Activated B cell treated with CpG ODN at 0.5 μM for 24 hours (primary cell): ENCODE results near the gene DHX36. TPM values are rescaled to one million over a fixed set of nuclear protein-coding genes. Genes with fewer than 3 reads are reported as not detected.

Experiments used
- ATAC-seq: fragments of 200-7000 bp; cut with Tn5 transposase; one replicate; pipeline ENCODE4 v1.10.0; 2021; ENCODE audit warnings: low read depth, mild to moderate bottlenecking, moderate library complexity
- CTCF ChIA-PET: fragments of 350-600 bp; sonication (Branson Sonifier 250); formaldehyde crosslinking; loops from one replicate; lab custom pipeline; 2021; ENCODE audit warnings: antibody characterized with exemption; lab: Charles Lee
- POLR2A ChIA-PET: fragments of 350-600 bp; sonication (Branson Sonifier 250); formaldehyde crosslinking; loops from one replicate; lab custom pipeline; 2021; ENCODE audit warnings: antibody characterized with exemption; lab: Charles Lee
- DNase-seq: peaks from one replicate; pipeline ENCODE4 v3.0.0; 2022
- H3K27ac Mint-ChIP-seq: one replicate; pipeline ENCODE4 v1.8.0; 2020; ENCODE audit warnings: mixed read lengths
- H3K27me3 Mint-ChIP-seq: one replicate; pipeline ENCODE4 v1.8.0; 2021; ENCODE audit warnings: mixed read lengths
- H3K36me3 Mint-ChIP-seq: one replicate; pipeline ENCODE4 v1.8.0; 2021; ENCODE audit warnings: low read depth, mixed read lengths
- H3K4me1 Mint-ChIP-seq: one replicate; pipeline ENCODE4 v1.8.0; 2021; ENCODE audit warnings: mixed read lengths
- H3K4me3 Mint-ChIP-seq: one replicate; pipeline ENCODE4 v1.8.0; 2020; ENCODE audit warnings: mild to moderate bottlenecking, mixed read lengths
- H3K9me3 Mint-ChIP-seq: one replicate; pipeline ENCODE4 v1.8.0; 2020; ENCODE audit warnings: mixed read lengths
- intact Hi-C: fragments of 100-400 bp; cut with micrococcal nuclease; formaldehyde crosslinking; loops from one replicate; pipeline ENCODE4 v1.15.1; 2024
- total RNA-seq: library from RNA; stranded (reverse); gene quantifications from 2 replicates; pipeline ENCODE4 v1.2.3, GENCODE V29; 2022
- TF ChIP-seq, protein P1 (sequence below): fragments of 200-600 bp; IDR thresholded peaks from one replicate; pipeline ENCODE4 v1.8.0; 2022; ENCODE audit warnings: antibody characterized with exemption, mild to moderate bottlenecking

DHX36 gene
- total RNA-seq, 1 donor from 2014 or later, result 110 TPM

- intact Hi-C loops, result no loop called here
- POLR2A ChIA-PET, result no interaction called here
- Mint-ChIP-seq H3K36me3 (peaks cover 3% of the 10 kb centered on the region), H3K4me1 (no peaks in the 10 kb centered on the region), H3K27ac (no peak overlapping the region), H3K27me3 (no peaks in the 10 kb centered on the region), H3K9me3 (no peaks in the 10 kb centered on the region), H3K4me3 (no peak overlapping the region)
- no peak for ATAC-seq
- no peak for DNase-seq
- TF ChIP-seq, protein P1, sequence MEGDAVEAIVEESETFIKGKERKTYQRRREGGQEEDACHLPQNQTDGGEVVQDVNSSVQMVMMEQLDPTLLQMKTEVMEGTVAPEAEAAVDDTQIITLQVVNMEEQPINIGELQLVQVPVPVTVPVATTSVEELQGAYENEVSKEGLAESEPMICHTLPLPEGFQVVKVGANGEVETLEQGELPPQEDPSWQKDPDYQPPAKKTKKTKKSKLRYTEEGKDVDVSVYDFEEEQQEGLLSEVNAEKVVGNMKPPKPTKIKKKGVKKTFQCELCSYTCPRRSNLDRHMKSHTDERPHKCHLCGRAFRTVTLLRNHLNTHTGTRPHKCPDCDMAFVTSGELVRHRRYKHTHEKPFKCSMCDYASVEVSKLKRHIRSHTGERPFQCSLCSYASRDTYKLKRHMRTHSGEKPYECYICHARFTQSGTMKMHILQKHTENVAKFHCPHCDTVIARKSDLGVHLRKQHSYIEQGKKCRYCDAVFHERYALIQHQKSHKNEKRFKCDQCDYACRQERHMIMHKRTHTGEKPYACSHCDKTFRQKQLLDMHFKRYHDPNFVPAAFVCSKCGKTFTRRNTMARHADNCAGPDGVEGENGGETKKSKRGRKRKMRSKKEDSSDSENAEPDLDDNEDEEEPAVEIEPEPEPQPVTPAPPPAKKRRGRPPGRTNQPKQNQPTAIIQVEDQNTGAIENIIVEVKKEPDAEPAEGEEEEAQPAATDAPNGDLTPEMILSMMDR, result no peak
- CTCF ChIA-PET, result no interaction called here
These were observed 81.5 kb downstream of the DHX36 start for GRCh38 chr3:154242766-154243165.

GRCh38 chr3:154241496-154241895 is 82.8 kb downstream of the DHX36 start:
- TF ChIP-seq, protein P1, result no peak
- intact Hi-C loops, result no loop called here
- H3K4me1 Mint-ChIP-seq, result no peaks in the 10 kb centered on the region
- no peaks in the 10 kb centered on the region for H3K9me3 Mint-ChIP-seq
- no peak for ATAC-seq
- ChIA-PET CTCF (no interaction called here), POLR2A (no interaction called here)
- no peak for DNase-seq
- H3K4me3 Mint-ChIP-seq, result no peak overlapping the region
- H3K36me3 Mint-ChIP-seq, result no peaks in the 10 kb centered on the region
- no peaks in the 10 kb centered on the region for H3K27me3 Mint-ChIP-seq
- H3K27ac Mint-ChIP-seq, result no peak overlapping the region

DNA sequence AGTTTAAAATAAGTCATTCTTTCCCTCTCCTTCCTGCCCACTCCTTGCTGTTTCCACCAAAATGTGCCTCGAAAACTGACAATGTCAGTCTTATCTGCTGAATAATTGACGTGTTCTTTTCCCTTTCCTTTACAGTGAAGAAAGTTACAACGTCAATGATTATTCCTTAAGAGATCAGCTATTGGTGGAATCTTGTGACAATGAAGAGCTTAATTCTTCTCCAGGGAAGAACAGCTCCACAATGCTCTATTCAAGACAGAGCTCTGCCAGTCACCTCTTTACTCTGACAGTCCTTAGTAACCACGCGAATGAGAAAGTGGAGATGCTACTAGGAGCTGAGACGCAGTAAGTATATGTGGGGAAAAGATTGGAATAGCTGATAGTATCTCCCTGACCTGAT is 84.1 kb downstream of the DHX36 start:
- no peak for DNase-seq
- CTCF ChIA-PET, result no interaction called here
- H3K9me3 Mint-ChIP-seq, result no peaks in the 10 kb centered on the region
- no peak overlapping the region for H3K27ac Mint-ChIP-seq
- intact Hi-C loops, result no loop called here
- TF ChIP-seq, protein P1, result no peak
- no peak overlapping the region for H3K4me3 Mint-ChIP-seq
- no peaks in the 10 kb centered on the region for H3K4me1 Mint-ChIP-seq
- POLR2A ChIA-PET, result no interaction called here
- H3K36me3 Mint-ChIP-seq, result no peaks in the 10 kb centered on the region
- H3K27me3 Mint-ChIP-seq, result no peaks in the 10 kb centered on the region
- ATAC-seq, result no peak

DNA sequence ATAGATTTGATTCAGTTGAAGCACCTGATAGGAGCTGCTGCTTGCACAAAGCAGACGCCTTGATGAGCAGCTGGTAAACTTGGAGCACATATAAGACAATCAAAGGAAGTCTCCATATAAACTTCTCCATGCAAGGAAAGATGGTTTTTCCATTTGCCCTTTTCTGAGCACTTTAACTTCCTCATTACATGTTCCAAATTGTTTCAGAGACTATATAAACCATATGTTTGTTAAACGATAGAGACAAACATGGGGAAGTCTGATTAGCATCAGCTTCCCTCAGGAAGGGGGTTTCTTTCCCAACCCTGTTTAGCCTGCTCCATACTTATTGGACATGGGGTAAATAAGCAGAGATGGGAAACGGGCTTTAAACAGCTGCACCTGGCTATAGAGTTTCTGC is 88.0 kb downstream of the DHX36 start:
- no peak overlapping the region for H3K4me3 Mint-ChIP-seq
- no peaks in the 10 kb centered on the region for H3K36me3 Mint-ChIP-seq
- ATAC-seq (no peak), DNase-seq (no peak)
- intact Hi-C loops, result no loop called here
- TF ChIP-seq, protein P1, result no peak
- ChIA-PET POLR2A (no interaction called here), CTCF (no interaction called here)
- peaks cover 6% of the 10 kb centered on the region for H3K27me3 Mint-ChIP-seq
- H3K4me1 Mint-ChIP-seq, result no peaks in the 10 kb centered on the region
- H3K27ac Mint-ChIP-seq, result no peak overlapping the region
- H3K9me3 Mint-ChIP-seq, result no peaks in the 10 kb centered on the region

DNA sequence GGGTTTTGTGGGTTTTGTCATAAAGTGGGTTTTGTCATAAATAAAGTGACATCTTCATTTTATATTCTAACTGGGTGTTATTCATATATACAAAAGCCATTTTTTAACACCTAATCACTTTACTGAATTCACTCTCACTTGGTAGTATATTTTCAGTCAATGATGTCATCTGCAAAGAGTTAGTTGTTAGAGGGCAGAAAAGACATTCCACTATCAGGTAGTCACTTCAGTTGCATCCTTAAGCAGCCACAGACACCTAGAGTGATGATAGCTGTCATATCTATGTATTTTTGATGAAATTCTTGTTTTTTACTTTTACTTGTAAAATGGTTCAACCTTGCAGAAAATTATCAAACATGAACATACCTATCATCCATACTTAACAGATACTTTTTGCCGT is 89.0 kb downstream of the DHX36 start:
- Mint-ChIP-seq H3K27ac (no peak overlapping the region), H3K36me3 (no peaks in the 10 kb centered on the region), H3K27me3 (peaks cover 8% of the 10 kb centered on the region), H3K4me3 (no peak overlapping the region), H3K9me3 (no peaks in the 10 kb centered on the region), H3K4me1 (no peaks in the 10 kb centered on the region)
- ChIA-PET POLR2A (no interaction called here), CTCF (no interaction called here)
- intact Hi-C loops, result no loop called here
- DNase-seq, result no peak
- TF ChIP-seq, protein P1, result no peak
- ATAC-seq, result no peak
